Muscle of leg (tissue), 11 donors: ENCODE measurements around the gene PFDN4. TPM values are rescaled to one million over a fixed set of nuclear protein-coding genes. Genes with fewer than 3 reads are reported as not detected.
A peak's percentile ranks its signal among the peaks of the same experiment; 100 is the strongest.
"Not testable (repeated sequence)": the region's sequence is repeated elsewhere in the genome, so short reads cannot be mapped to it uniquely, and the experiment has no call there.

Source experiments
- DNase-seq: peaks from one replicate; pipeline ENCODE4 v3.0.0; 2013
- H3K27ac ChIP-seq: one replicate; pipeline ENCODE4 v1.5.1; 2013; ENCODE audit warnings: mild to moderate bottlenecking, low read length, control low read depth
- H3K27me3 ChIP-seq: one replicate; pipeline ENCODE4 v1.6.1; 2013; ENCODE audit warnings: low read length; ENCODE audit not compliant: control insufficient read depth, insufficient read depth
- H3K36me3 ChIP-seq: one replicate; pipeline ENCODE4 v1.6.1; 2013; ENCODE audit warnings: low read length; ENCODE audit not compliant: control insufficient read depth, insufficient read depth
- H3K4me1 ChIP-seq: one replicate; pipeline ENCODE4 v1.6.1; 2013; ENCODE audit warnings: low read length; ENCODE audit not compliant: control insufficient read depth, insufficient read depth
- H3K4me3 ChIP-seq: one replicate; pipeline ENCODE4 v1.5.1; 2013; ENCODE audit warnings: low read length, control low read depth
- H3K9me3 ChIP-seq: replicated peaks from 2 replicates; pipeline ENCODE4 v1.6.1; 2013; ENCODE audit warnings: low read depth, low read length; ENCODE audit not compliant: control insufficient read depth
- WGBS: methylation state at CpG from one replicate; pipeline ENCODE4 v1.1.5; 2013; ENCODE audit warnings: missing lambda C conversion rate; ENCODE audit not compliant: insufficient coverage; 5-methylcytosine and 5-hydroxymethylcytosine counted together
- polyA plus RNA-seq, 8 donors: library from polyadenylated mRNA; unstranded; fragments of 120-200 nt; gene quantifications; one replicate each; pipeline versions ENCODE4 v1.2.1 to v1.2.3, GENCODE V29; 2013; ENCODE audit warnings: inconsistent platforms in 1 of 8, low replicate concordance in 1 of 8; ENCODE audit not compliant: insufficient read length in 8 of 8, insufficient read depth in 1 of 8
- total RNA-seq: library from RNA; stranded (reverse); fragments of 120-200 nt; gene quantifications from one replicate; pipeline ENCODE4 v1.2.4, GENCODE V29; 2013

The PFDN4 gene
- total and polyA plus RNA-seq, 9 donors = 56.0 to 95.5 (median 60.7) TPM

DNA sequence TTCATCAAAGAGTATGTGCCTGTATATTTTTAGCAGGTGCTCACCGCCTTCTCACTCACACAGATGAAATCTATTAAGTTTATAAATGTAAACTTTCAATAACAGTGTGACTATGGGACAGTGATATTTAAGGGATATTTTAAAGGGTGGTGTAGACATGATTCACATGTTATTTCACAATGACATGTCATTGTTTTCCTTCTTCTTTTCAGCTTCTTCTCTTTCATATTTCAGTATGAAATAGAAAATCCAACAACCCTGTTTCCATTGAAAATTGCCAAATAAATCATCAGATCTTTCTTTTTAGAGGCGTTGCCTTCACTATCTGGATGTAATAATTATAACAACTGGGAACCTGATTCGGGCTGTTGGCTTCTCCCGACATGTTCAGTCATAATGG is 54.8 kb downstream of the PFDN4 start:
- no peaks in the 10 kb centered on the region for H3K4me1 ChIP-seq
- H3K27me3 ChIP-seq = no peaks in the 10 kb centered on the region
- H3K36me3 ChIP-seq = no peaks in the 10 kb centered on the region
- WGBS = 55% methylated on average over 2 of the region's 4 CpGs
- no peak for DNase-seq
- no peak overlapping the region for H3K27ac ChIP-seq
- no peak overlapping the region for H3K4me3 ChIP-seq
- no peaks in the 10 kb centered on the region for H3K9me3 ChIP-seq

GRCh38 chr20:54263116-54263690 is 55.3 kb downstream of the PFDN4 start:
- H3K27me3 ChIP-seq = no peaks in the 10 kb centered on the region
- DNase-seq = no peak
- no peaks in the 10 kb centered on the region for H3K9me3 ChIP-seq
- H3K4me1 ChIP-seq = no peaks in the 10 kb centered on the region
- WGBS = no CpG with 5 or more reads among the region's 4 CpGs
- H3K27ac ChIP-seq = no peak overlapping the region
- H3K4me3 ChIP-seq = no peak overlapping the region
- no peaks in the 10 kb centered on the region for H3K36me3 ChIP-seq

DNA sequence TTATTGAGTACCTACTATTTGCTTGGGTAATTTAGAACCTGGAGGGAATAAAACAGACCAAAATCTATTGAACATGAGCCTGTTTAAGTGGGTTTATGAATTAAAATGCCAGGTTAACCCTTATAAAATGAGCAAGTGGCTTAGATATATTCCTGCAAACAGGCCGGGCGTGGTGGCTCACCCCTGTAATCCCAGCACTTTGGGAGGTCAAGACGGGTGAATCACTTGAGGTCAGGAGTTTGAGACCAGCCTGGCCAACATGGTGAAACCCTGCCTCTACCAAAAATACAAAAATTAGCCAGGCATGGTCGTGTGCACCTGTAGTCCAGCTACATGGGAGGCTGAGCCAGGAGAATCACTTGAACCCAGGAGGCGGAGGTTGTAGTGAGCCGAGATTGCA is 57.9 kb downstream of the PFDN4 start:
- WGBS = 100% methylated on average over 3 of the region's 6 CpGs
- not testable (repeated sequence) for DNase-seq, H3K9me3 ChIP-seq, H3K27ac ChIP-seq, H3K27me3 ChIP-seq, H3K4me1 ChIP-seq, H3K36me3 ChIP-seq, H3K4me3 ChIP-seq

DNA sequence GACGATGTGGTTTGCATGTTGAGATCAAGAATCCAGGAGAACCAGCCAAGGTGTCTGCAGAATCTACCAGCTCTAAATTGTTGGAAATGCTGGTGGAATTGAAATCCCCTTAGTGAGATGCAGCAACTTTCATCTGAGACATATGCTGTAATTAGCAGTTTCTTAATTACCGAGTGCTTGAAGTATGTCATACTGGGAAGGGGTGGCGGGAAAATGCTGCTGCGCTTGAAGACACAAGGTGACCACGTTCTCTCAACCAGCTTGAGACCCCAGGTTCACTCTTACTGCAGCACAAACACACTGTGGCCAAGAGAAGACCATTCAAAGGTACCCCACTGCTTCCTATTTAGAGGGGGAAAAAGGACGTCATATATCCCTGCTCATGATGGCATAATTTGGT is 59.0 kb downstream of the PFDN4 start:
- Histone ChIP-seq H3K9me3 (no peaks in the 10 kb centered on the region), H3K27me3 (no peaks in the 10 kb centered on the region), H3K36me3 (no peaks in the 10 kb centered on the region), H3K4me1 (no peaks in the 10 kb centered on the region), H3K4me3 (no peak overlapping the region), H3K27ac (no peak overlapping the region)
- no peak for DNase-seq
- 100% methylated on average over 2 of the region's 6 CpGs for WGBS

DNA sequence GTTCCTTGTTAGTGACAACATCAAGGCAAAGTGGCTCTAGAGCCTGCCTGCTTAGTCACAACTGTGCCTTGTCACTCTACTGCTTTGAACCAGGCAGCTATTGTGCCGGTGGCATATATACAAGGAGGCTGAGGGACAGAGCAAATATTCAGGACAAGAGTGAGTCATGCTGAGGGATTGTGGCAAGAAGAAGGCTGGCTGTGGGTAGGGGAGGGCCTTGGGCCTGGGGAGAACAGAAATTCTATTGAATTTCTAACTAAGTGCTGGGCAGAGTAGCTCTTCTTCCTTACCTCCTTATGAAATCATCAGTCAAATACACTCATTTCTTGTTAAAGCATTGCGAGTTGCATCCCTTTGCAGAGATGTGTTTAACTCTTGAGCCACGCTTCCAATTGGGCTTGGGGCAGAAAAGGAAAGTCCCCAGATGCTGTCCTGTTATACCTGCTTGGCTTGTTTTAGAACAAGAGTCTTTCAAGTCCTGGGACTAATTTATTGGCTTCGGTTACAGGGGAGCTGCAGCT is 59.7 kb downstream of the PFDN4 start:
- 61% methylated on average over 2 of the region's 4 CpGs for WGBS
- DNase-seq = no peak
- H3K36me3 ChIP-seq = no peaks in the 10 kb centered on the region
- H3K9me3 ChIP-seq = no peaks in the 10 kb centered on the region
- no peak overlapping the region for H3K4me3 ChIP-seq
- H3K4me1 ChIP-seq = no peaks in the 10 kb centered on the region
- H3K27me3 ChIP-seq = no peaks in the 10 kb centered on the region
- no peak overlapping the region for H3K27ac ChIP-seq

DNA sequence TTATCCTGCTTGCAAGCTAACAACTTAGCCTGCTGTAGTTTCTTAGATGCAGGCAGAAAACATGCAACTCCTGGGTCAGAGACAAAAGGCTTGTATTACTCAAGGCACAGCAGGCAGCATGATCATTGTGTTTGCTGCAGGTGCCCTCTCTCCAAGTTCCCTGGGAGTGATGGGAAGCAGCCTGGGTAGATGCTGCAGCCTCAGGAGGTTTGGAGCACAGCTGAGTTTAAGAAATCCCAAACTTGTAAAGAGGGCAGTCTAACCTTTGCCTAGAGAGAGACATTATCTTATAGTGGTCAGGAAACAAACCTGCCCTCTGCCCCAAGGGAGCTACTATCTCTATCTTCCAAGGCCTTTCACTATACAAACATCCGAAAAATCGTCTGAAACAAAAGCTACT is 61.1 kb downstream of the PFDN4 start:
- Histone ChIP-seq H3K4me1 (no peaks in the 10 kb centered on the region), H3K27ac (no peak overlapping the region), H3K27me3 (no peaks in the 10 kb centered on the region), H3K9me3 (no peaks in the 10 kb centered on the region), H3K36me3 (no peaks in the 10 kb centered on the region), H3K4me3 (no peak overlapping the region)
- DNase-seq = peak; percentile 33
- no CpG with 5 or more reads among the region's 2 CpGs for WGBS

Other genes with a start within 250 kb of the PFDN4 start
- gene BCAS1, start 137.5 kb upstream of the PFDN4 start, total RNA-seq = 2.6 TPM
- gene BCAS1, start 137.5 kb upstream of the PFDN4 start, polyA plus RNA-seq = 10 to 100 TPM in 1 of 8 donors, 1 to 10 TPM in 7; 4.3 to 11.4 (median 5.6) TPM
- gene CYP24A1, start 34.1 kb upstream of the PFDN4 start, total RNA-seq = 0.53 TPM
- gene CYP24A1, start 34.1 kb upstream of the PFDN4 start, polyA plus RNA-seq = 1 to 10 TPM in 2 of 8 donors, under 1 TPM in 6; 0.49 to 1.2 (median 0.83) TPM